RWPE2 (cell line): ENCODE measurements around the gene TMEM79.

ENCODE experiments used
- ATAC-seq: fragments of 200-7000 bp; cut with Tn5 transposase; 3 replicates; pipeline ENCODE4 v1.9.1; 2021; ENCODE audit warnings: low read depth
- DNase-seq: peaks from one replicate; pipeline ENCODE4 v3.0.0-alpha.2; 2020; ENCODE audit warnings: low spot score
- H3K27ac ChIP-seq: fragments of 450-650 bp; 2 replicates; pipeline ENCODE4 v1.5.1; 2017; ENCODE audit warnings: mild to moderate bottlenecking; ENCODE audit not compliant: poor library complexity, severe bottlenecking
- H3K27me3 ChIP-seq: fragments of 250-450 bp; sonication (Bioruptor Pico); 2 replicates; pipeline ENCODE4 v1.5.1; 2021; ENCODE audit warnings: mild to moderate bottlenecking, moderate library complexity; ENCODE audit not compliant: insufficient read depth, poor library complexity, severe bottlenecking
- H3K36me3 ChIP-seq: fragments of 250-450 bp; sonication (Bioruptor Pico); 2 replicates; pipeline ENCODE4 v1.5.1; 2020; ENCODE audit warnings: low read depth, mild to moderate bottlenecking, moderate library complexity
- H3K4me1 ChIP-seq: fragments of 250-450 bp; sonication (Bioruptor Pico); 2 replicates; pipeline ENCODE4 v1.5.1; 2021; ENCODE audit warnings: mild to moderate bottlenecking, moderate library complexity; ENCODE audit not compliant: insufficient read depth, poor library complexity, severe bottlenecking
- H3K4me3 ChIP-seq: fragments of 250-450 bp; sonication (Bioruptor Pico); 2 replicates; pipeline ENCODE4 v1.5.1; 2021; ENCODE audit warnings: mild to moderate bottlenecking, moderate library complexity; ENCODE audit not compliant: severe bottlenecking
- H3K9me3 ChIP-seq: fragments of 250-450 bp; sonication (Bioruptor Pico); 2 replicates; pipeline ENCODE4 v1.5.1; 2021; ENCODE audit warnings: mild to moderate bottlenecking, moderate library complexity; ENCODE audit not compliant: severe bottlenecking
- TF ChIP-seq, protein P1 (sequence below): fragments of 450-650 bp; IDR thresholded peaks from one replicate; pipeline ENCODE4 v1.5.1; 2017; ENCODE audit warnings: mild to moderate bottlenecking, moderate library complexity; ENCODE audit not compliant: poor library complexity, severe bottlenecking

TMEM79 gene

GRCh38 chr1:156242738-156243137 lies 41.4 kb upstream of the TMEM79 start:
- no peaks in the 10 kb centered on the region for H3K36me3 ChIP-seq
- no peaks in the 10 kb centered on the region for H3K9me3 ChIP-seq
- H3K27me3 ChIP-seq, result peaks cover 6% of the 10 kb centered on the region
- H3K4me3 ChIP-seq, result no peak overlapping the region
- no peak overlapping the region for H3K27ac ChIP-seq
- ATAC-seq (no peak), DNase-seq (no peak)
- TF ChIP-seq, protein P1, sequence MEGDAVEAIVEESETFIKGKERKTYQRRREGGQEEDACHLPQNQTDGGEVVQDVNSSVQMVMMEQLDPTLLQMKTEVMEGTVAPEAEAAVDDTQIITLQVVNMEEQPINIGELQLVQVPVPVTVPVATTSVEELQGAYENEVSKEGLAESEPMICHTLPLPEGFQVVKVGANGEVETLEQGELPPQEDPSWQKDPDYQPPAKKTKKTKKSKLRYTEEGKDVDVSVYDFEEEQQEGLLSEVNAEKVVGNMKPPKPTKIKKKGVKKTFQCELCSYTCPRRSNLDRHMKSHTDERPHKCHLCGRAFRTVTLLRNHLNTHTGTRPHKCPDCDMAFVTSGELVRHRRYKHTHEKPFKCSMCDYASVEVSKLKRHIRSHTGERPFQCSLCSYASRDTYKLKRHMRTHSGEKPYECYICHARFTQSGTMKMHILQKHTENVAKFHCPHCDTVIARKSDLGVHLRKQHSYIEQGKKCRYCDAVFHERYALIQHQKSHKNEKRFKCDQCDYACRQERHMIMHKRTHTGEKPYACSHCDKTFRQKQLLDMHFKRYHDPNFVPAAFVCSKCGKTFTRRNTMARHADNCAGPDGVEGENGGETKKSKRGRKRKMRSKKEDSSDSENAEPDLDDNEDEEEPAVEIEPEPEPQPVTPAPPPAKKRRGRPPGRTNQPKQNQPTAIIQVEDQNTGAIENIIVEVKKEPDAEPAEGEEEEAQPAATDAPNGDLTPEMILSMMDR, result no peak
- peaks cover 10% of the 10 kb centered on the region for H3K4me1 ChIP-seq

GRCh38 chr1:156244126-156244525 lies 40.0 kb upstream of the TMEM79 start:
- TF ChIP-seq, protein P1, result no peak
- Histone ChIP-seq H3K4me1 (peaks cover 10% of the 10 kb centered on the region), H3K27me3 (peaks cover 6% of the 10 kb centered on the region), H3K9me3 (no peaks in the 10 kb centered on the region), H3K27ac (no peak overlapping the region), H3K4me3 (no peak overlapping the region), H3K36me3 (no peaks in the 10 kb centered on the region)
- DNase-seq (no peak), ATAC-seq (no peak)

GRCh38 chr1:156244712-156245111 lies 39.4 kb upstream of the TMEM79 start:
- DNase-seq (no peak), ATAC-seq (no peak)
- no peak overlapping the region for H3K27ac ChIP-seq
- peaks cover 10% of the 10 kb centered on the region for H3K4me1 ChIP-seq
- H3K36me3 ChIP-seq, result no peaks in the 10 kb centered on the region
- TF ChIP-seq, protein P1, result no peak
- no peak overlapping the region for H3K4me3 ChIP-seq
- H3K9me3 ChIP-seq, result no peaks in the 10 kb centered on the region
- H3K27me3 ChIP-seq, result peaks cover 6% of the 10 kb centered on the region

- TF ChIP-seq, protein P1, result no peak
- Histone ChIP-seq H3K4me3 (no peak overlapping the region), H3K9me3 (no peaks in the 10 kb centered on the region), H3K27me3 (peaks cover 6% of the 10 kb centered on the region), H3K36me3 (peaks cover 4% of the 10 kb centered on the region), H3K27ac (no peak overlapping the region), H3K4me1 (peaks cover 10% of the 10 kb centered on the region)
- DNase-seq (no peak), ATAC-seq (peak; percentile 4; the same call in 2 of the 3 replicates)
Measured at GRCh38 chr1:156245451-156246232, 38.5 kb upstream of the TMEM79 start.

- Histone ChIP-seq H3K27me3 (peaks cover 6% of the 10 kb centered on the region), H3K4me3 (no peak overlapping the region), H3K36me3 (peaks cover 8% of the 10 kb centered on the region), H3K9me3 (no peaks in the 10 kb centered on the region), H3K27ac (no peak overlapping the region), H3K4me1 (peaks cover 10% of the 10 kb centered on the region)
- ATAC-seq (no peak), DNase-seq (no peak)
- TF ChIP-seq, protein P1, result no peak
Measured at GRCh38 chr1:156246241-156246780, 37.8 kb upstream of the TMEM79 start.
